Activated CD4-positive, CD25-positive, alpha-beta regulatory T cell treated with anti-CD3 and anti-CD28 coated beads, Interleukin-2, amount 50 U/mL, for 16 hours (primary cell): ENCODE measurements around the gene HSP90B1.

Experiments
- DNase-seq: peaks from one replicate; pipeline ENCODE4 v3.0.0-alpha.2; 2020; ENCODE audit warnings: low read depth, low spot score

Gene HSP90B1

GRCh38 chr12:103929046-103929783, 995 bp upstream of the HSP90B1 start:
- DNase-seq, result peak; percentile 73

DNA sequence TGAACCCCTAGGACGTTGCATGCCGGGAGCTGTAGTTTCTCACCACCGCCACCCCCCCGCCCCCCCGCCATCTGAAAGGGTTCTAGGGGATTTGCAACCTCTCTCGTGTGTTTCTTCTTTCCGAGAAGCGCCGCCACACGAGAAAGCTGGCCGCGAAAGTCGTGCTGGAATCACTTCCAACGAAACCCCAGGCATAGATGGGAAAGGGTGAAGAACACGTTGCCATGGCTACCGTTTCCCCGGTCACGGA, 501 bp upstream of the HSP90B1 start:
- no peak for DNase-seq

- no peak for DNase-seq
Observed at GRCh38 chr12:103930787-103931735, 851 bp downstream of the HSP90B1 start.

DNA sequence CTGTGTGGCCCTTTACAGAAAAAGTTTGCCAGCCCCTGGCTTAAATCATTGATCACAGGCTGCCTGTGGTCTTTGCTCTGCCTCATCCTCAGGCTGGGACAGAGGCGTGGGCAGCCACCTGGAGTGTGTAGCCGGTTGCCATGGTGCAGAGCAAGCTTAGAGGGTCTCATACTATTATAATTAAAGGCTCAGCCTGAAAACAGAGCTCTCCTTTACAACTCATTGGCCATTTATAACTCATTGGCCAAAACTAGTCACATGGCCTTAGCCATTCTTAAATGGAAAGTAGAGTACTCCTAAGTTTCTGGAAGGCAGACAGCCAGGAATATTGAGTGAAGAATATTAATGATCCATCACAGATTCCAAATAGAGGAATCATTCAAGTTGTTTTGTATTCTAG, 3.0 kb downstream of the HSP90B1 start:
- DNase-seq, result no peak

DNA sequence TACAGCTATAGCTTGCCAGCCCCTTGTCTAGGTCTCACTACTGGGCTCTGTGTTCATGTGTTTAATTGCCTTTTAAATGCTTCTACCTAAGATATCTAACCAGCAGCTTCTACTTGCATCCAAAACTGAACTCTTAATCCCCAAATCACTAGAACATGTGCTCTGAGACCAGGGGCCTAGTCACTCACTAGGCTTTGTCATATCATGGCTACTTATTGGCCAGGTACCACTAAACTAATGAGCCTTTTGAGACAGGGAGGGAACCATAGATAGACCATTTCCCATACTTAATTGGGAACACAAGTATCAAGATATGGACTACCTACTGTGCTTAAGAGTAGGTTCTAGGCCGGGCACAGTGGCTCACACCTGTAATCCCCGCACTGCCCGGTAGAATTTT, 6.5 kb downstream of the HSP90B1 start:
- DNase-seq, result no peak

DNA sequence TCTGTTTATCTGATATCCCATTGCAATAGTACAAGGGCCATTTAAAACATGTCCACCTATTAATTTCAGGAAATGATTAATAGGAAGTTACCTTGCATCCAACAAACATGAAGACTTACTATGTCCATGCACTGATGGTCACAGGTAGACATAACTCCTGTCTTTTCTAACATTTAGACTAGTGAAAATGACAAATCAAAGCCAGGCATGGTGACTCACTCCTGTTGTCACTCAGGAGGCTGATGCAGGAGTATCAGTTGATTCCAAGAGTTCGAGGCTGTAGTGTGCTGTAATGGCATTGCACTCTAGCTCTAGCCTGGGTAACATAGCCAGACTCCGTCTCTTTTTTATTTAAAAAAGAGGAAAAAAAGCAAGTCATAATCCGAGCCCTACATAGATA, 14.8 kb downstream of the HSP90B1 start:
- DNase-seq, result no peak

GRCh38 chr12:103947871-103948555, 17.8 kb downstream of the HSP90B1 start:
- no peak for DNase-seq

DNA sequence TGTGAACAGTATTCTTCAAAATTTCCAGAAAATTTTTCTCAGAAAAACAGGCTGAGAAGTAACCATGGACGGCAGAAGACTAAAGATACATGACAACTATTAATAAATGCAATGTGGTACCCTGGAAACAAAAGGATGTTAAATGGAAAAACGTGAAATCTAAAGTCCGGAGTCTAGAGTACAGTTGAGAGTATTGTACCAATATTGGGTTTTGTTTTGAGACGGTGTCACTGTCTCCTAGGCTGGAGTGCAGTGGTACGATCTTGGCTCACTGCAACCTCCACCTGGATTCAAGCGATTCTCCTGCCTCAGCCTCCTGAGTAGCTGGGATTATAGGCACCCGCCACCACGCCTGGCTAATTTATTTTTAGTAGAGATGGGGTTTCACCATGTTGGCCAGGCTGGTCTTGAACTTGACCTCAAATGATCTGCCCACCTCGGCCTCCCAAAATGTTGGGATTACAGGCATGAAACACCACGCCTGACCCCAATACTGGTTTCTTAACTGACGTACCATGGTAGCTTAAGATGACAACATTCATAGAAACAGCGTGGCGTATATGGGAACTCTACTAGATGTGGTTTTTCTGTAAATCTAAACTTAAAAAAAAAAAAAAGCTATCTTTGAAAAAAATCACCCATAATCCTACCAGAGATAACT, 18.7 kb downstream of the HSP90B1 start:
- DNase-seq, result no peak

- no peak for DNase-seq
Observed at GRCh38 chr12:103952497-103952896, 22.3 kb downstream of the HSP90B1 start.

- DNase-seq, result no peak
Observed at GRCh38 chr12:103955811-103956508, 25.8 kb downstream of the HSP90B1 start.

- DNase-seq, result no peak
Observed at GRCh38 chr12:103956509-103957027, 26.4 kb downstream of the HSP90B1 start.

DNA sequence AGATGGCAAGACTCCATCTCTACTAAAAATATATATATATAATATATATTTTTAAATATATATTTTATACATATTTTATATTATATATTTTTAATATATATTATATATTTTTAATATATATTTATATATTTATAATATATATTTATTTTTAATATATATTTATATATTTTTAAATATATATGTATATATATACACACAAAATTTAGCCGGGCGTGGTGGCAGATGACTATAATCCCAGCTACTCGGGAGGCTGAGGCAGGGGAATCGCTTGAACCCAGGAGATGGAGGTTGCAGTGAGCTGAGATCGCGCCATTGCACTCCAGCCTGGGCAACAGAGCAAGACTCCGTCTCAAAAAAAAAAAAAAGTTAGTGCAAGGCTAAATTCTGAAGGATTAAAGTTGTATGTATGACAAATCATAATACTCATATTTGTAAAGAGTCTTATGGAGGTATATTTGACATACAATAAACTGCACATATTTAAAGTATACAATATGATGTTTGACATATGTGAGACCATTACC, 27.7 kb downstream of the HSP90B1 start:
- DNase-seq, result no peak

GRCh38 chr12:103958621-103959020, 28.4 kb downstream of the HSP90B1 start:
- DNase-seq, result no peak

DNA sequence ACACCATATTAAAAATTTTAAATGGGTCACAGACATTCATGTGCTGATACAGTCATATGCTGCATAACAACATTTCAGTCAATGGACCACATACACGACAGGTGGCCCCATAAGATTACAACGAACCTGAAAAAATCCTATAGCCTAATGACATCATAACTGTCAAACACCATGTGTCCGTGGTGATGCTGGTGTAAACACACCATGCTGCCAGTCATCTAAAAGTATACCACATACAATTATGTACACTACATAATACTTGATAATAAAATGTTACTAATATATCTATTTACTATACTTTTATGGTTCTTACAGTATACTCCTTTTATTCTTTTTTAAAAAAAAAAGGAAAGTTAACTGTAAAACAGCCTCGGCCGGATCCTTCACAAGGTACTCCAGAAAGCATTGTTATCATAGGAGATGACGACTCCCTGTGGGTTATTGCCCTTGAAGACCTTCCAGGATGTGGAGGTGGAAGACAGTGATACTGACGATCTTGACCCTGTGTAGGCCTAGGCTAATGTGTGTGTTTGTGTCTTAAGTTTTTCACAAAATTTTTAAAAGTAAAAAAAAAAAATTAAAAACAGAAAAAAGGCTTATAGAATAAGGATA, 30.5 kb downstream of the HSP90B1 start:
- no peak for DNase-seq

GRCh38 chr12:103962493-103962892, 32.3 kb downstream of the HSP90B1 start:
- no peak for DNase-seq

- no peak for DNase-seq
Observed at GRCh38 chr12:103964805-103965204, 34.6 kb downstream of the HSP90B1 start.

DNA sequence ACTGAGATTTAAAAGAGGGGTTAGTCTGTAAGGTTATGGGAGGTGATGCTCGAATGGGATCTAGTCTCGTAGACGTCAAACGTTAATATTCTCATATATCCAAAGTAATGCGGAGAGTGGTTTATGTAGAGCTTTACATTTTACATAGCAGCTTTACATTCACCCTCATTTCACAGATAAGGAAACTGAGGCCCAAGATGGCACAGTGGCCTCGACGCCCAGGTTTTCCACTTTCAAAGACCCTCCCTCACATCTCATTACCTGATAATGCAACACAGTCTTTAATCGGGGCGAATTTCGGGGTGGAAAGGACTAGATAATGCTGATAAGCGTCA, 35.0 kb downstream of the HSP90B1 start:
- DNase-seq, result no peak

GRCh38 chr12:103965590-103966504, 35.6 kb downstream of the HSP90B1 start, which contains the start of gene TDG:
Gene TDG (plus strand): TSS chr12:103965872. CDS start chr12:103966038, 166 bp downstream.
- peak; percentile 95 for DNase-seq

DNA sequence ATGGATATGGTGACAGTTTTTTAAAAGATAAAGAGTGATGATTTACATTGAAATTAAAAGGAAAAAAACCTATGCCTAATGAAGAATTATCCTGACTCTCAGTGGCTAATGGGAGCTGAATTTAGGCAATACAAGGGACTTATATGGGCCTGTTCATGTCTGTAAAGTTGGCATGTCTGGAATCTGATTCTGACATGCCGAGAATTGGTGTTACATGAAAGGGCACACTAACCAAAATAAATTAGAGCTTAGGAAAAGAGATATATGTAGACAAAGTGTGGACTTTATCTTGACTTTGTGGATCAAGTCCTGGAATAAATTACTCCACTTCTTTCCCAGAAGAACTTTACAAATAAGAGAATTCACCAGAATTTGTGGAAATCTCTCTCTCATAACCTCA, 36.5 kb downstream of the HSP90B1 start:
- DNase-seq, result no peak
